ENCODE results near the gene CCR3.

DNA sequence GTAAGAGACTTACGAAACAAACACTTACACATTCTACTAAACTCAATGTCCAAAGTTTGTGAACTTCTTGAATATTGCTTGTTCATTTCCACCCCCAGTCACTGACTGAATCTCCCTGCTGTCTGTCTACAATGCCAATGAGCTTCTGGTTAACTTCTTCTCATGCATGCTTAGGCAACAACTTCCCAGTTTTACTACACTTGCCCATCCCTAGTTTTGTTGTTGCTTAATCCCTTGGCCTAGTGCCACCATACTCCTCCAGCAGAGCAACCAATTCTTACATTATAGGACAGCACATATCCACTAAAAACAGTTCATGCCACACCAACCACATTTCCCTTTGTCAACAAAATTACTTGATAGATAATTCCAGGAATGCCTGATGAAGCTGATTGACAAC is 70.7 kb downstream of the CCR3 start:
- no peak for TF ChIP-seq EZH2 (IDR thresholded peaks at IDR 0.05)
- TF ChIP-seq CTCF (IDR thresholded peaks at IDR 0.05), result no peak

Data from neural progenitor cell (in vitro differentiated cells).